HG02938 (cell line): ENCODE data around the gene CNTN1.

Experiments
- ATAC-seq: cut with Tn5 transposase; IDR thresholded peaks from one replicate; pipeline ENCODE4 v1.9.1; 2021; ENCODE audit warnings: mild to moderate bottlenecking, moderate library complexity; ENCODE audit not compliant: unreplicated experiment

Gene CNTN1

GRCh38 chr12:40691913-40692764 is at the start of gene CNTN1:
TSS of gene CNTN1 (plus strand) at chr12:40692439.
- peak; percentile 79 for ATAC-seq

DNA sequence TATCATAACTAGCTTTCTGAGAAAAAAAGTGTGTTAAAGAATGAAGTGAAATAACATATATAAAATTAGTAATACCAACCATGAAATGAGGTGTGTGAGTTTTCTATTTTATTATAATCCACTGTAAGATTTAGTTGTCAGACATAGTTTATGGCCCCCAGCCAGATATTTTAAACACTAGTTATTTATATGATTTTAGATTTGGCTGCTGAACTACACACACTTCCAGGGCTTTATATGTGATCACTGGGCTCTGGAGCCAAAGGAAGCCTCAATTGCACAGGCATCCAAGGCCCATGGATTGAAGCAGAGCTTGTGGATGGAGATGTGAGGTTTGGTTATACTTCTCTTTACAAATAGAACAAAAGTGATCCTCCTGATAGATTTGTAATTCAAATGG is 48.7 kb upstream of the CNTN1 start:
- ATAC-seq, result no peak

- no peak for ATAC-seq
Measured at GRCh38 chr12:40643976-40644375, 48.3 kb upstream of the CNTN1 start.

GRCh38 chr12:40644708-40645107 is 47.5 kb upstream of the CNTN1 start:
- ATAC-seq, result no peak

DNA sequence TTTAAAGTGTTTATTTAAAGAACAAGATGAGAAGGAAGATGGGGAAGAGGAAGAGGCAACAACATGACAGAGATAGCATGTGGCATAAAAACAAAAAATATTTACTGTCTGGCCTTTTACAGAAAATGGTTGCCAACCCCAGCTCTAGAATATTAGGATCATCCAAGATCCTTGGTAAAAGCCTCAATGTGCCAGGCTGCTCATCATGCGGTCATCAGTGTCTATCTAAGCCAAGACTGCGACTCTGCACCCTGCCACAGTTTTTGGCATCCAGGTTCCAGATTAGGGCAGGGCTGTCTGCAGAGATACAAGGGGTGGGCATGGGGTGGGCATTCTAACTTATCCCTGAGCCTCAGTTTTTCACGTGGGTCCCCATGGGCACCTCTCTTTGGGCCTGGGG is 46.9 kb upstream of the CNTN1 start:
- ATAC-seq, result no peak

DNA sequence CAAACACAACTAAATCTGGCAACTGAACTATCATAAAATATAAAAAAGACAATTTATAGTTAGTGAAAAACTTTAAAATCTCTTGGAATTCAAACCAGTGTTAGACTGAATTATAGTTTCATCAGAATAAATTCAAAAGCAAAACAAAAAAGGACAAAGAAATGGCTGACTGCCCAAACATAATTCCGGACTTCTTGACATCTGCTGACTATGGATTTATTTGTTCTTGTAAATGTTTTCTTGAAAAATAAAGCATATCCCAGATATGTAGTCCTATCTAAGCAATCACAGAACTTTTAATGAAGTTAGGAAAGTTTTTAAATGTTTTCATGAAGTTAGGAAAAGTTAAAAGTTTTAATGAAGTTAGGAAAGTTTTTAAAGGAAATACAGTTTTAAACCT is 45.8 kb upstream of the CNTN1 start:
- ATAC-seq, result no peak

DNA sequence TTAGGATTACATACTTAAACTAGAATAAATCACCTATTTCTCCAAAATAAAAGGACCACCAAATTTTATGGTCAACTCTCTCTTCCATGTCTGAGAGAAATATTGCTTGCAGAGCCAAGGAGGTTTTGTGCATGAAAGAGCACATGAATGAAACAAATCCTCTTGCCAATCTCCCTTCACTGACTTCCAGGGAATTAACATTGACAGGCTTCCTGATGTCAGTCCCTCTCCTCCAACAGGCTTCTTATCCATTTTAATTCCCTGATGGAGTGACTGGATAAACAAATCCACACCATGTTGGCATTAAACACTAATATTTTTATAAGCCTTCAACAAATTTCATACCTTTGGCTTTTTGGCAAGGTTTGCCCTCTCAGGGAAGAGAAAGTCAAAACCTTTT is 45.3 kb upstream of the CNTN1 start:
- ATAC-seq, result no peak

GRCh38 chr12:40647651-40648050 is 44.6 kb upstream of the CNTN1 start:
- ATAC-seq, result no peak

GRCh38 chr12:40648519-40648918 is 43.7 kb upstream of the CNTN1 start:
- no peak for ATAC-seq

DNA sequence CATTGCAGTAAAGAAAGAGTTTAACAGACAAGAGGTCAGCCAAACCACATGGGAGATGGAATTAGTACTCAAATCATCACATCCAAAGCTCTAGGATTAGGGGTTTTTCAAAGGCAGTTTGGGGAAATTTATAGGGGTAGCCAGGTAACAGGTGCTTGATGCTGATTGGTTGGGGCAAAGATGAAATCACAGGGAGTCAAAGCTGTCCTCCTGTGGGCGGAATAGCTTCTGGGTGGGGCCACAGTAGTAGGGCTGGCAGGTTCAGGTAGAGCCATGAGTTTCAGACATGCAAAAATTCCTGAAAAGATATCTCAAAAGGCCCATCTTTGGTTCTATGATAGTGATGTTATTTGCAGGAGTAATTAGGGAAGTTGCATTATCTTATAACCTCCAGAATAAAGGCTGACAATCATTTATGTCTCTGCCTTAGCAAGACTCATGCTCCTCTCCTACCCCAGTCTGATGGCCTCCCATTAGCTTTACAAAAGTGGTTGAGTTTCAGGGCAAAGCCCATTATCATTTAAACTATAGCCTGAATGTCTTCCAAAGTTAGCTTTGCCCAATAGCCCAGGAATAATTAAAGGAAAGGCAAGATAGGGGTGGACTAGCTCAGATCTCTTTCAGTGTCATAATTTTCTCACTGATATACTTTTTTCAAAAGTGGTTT is 42.1 kb upstream of the CNTN1 start:
- no peak for ATAC-seq

DNA sequence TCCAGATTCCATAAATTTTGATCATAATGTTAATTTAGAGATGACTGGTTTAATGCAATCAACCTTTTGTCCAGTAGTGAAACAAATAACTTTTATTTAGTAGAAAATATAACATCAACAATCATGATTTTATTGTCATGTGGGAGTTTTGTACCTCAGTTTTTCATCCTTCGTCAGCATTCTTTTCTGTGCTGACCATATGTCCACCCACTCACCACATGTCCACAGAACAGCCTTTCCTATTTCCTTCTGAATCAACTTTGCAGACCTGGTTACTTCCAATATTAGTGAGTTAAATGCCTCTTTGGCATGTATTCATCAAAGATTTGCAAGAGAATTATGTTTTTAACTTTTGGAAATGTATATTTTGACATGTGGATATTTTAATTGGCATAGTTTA is 36.8 kb upstream of the CNTN1 start:
- ATAC-seq, result no peak

GRCh38 chr12:40662366-40662765 is 29.9 kb upstream of the CNTN1 start:
- no peak for ATAC-seq

GRCh38 chr12:40663781-40664180 is 28.5 kb upstream of the CNTN1 start:
- no peak for ATAC-seq

DNA sequence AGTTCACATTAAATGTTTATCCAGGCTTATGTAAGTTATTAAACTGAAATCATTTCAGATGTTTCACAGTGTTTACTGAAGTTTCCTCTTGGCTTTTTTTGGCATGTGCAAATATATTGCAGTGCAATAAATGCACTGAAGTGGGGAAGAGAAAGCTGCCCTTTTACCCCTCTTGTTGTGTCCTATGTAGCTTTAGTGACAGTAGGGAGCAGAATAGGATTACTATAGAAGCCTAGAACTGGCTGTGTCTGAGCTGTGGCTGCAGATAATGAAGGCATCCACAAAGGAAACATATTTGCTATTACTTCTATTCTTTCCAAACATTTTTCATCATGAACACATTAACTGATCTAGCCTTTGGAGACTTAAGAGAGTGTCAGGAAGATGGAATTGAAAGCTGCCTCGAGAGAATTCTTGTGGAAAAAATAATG is 24.1 kb upstream of the CNTN1 start:
- no peak for ATAC-seq

GRCh38 chr12:40672741-40673271 is 19.4 kb upstream of the CNTN1 start:
- ATAC-seq, result no peak

- no peak for ATAC-seq
Measured at GRCh38 chr12:40681148-40681547, 11.1 kb upstream of the CNTN1 start.

DNA sequence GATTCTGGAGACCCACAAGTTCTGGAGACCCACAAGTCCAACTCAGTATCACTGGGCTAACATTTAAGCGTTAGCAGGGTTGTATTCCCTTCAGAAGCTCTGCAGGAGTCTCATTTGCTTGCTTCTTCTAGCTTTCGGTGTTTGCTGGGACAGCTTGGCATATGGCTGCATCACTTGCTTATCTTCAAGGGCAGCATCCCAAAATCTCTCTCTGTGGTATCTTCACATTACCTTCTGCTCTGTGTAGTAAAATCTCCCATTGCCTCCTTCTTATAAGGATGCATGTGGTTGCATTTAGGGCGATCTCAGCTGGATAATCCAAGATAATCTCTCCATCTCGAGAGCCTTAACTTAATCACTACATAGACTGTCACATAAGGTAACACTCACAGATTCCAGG is 7.3 kb upstream of the CNTN1 start:
- no peak for ATAC-seq

DNA sequence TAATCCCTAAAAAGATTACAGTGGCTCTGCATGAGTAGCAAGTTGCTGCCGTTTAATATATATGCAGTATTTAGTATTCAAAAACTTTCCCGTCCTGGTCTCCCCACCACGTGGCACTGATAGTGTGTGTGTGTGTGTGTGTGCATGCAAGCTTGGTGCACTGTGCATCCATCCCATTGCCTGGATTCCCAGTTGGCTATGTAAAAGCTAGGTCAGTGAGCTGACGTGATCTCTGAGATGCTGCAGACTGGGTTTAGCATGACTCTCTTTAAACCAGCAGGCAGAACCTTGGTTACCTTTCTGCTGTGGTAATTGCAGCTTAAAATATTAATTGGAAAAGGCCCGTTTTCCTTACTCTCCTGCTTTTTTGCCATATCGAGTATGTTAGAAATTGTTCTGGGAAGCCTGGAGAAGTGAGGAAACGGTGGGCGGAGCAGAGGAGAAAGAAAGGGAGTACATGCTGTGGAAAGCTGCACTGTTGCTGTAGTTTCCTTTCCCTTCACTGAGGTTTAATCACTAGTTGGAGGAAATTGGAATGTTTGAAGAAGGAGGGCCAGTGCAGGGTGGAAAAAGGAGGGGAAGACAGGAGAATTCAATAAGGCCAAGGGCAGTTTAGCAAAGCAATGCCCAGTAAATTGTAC is 4.0 kb upstream of the CNTN1 start:
- ATAC-seq, result no peak

DNA sequence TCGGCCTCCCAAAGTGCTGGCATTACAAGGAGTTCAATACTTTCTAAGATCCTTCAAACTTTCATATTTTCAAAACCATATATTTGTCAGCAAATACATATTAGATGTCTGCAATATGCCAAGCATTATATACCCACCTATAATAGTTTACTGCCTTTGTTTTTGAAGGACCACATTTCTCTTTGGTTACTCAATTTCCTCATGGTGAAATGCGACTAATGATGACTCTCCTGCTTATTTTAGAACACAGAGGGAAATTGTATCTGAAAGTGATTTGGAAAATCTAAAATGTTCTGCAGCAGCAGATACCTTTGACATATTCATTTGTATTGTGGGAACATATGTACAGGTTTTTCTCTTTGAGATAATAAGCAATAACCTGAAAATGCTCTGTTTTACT is 2.7 kb upstream of the CNTN1 start:
- no peak for ATAC-seq

DNA sequence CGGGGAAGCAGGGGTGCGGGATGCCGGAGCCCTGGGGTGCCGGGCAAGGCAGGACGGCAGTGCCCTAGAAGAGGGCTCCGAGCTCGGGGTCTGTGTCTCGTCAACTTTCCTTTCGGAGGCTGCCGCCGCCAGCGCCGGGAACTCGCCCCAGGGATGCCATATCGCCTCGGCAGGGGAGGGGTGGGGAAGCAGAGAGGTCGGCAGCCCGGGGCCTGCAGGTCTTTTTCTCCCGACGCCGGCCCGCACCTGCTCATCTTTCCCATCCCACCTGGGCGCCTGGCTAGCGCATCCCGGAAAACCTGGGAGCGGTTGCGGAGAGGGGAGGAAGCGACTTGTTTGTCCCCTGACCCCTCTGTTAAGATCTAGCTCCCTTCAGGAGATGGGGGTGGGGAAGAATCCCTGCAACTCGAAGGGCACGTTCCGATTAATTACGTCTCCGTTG is 547 bp downstream of the CNTN1 start:
- ATAC-seq, result peak; percentile 40

GRCh38 chr12:40693207-40693821 is 1.1 kb downstream of the CNTN1 start:
- no peak for ATAC-seq
